Measurements from ENCODE around the gene CCDC7.
"Not testable (repeated sequence)": the region's sequence is repeated elsewhere in the genome, so short reads cannot be mapped to it uniquely, and the experiment has no call there.

CCDC7 gene

DNA sequence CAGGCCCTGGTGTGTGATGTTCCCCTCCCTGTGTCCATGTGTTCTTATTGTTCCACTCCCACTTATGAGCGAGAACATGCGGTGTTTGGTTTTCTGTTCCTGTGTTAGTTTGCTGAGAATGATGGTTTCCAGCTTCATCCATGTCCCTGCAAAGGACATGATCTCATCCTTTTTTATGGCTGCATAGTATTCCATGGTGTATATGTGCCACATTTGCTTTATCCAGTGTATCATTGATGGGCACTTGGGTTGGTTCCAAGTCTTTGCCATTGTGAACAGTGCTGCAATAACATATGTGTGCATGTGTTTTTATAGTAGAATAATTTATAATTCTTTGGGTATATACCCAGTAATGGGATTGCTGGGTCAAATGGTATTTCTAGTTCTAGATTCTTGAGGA is 48.6 kb downstream of the CCDC7 start:
- H4K91ac ChIP-seq (ENCODE audit: low read length); H3K18ac ChIP-seq (ENCODE audit: low read depth in 1 of 2, low read length in 2 of 2); DNase-seq; H3K27me3 ChIP-seq (ENCODE audit: control insufficient read depth in 1 of 2, insufficient read depth in 1 of 2, low read length in 2 of 2); H3K4me2 ChIP-seq (ENCODE audit: low read length, poor library complexity, severe bottlenecking); H3K27ac ChIP-seq (ENCODE audit: low read length, poor library complexity, severe bottlenecking); H2BK5ac ChIP-seq (ENCODE audit: low read depth, low read length, poor library complexity, severe bottlenecking); H4K8ac ChIP-seq (ENCODE audit: low read length); H2AK5ac ChIP-seq (ENCODE audit: low read length, severe bottlenecking); H3K9me3 ChIP-seq (ENCODE audit: control insufficient read depth, low read length); H3K4me3 ChIP-seq (ENCODE audit: insufficient read depth in 1 of 2, low read depth in 1 of 2, low read length in 2 of 2); H3K79me1 ChIP-seq (replicated peaks; ENCODE audit: low read length, poor library complexity, severe bottlenecking); H3K4ac ChIP-seq (ENCODE audit: low read depth in 1 of 2, low read length in 2 of 2); H3K9ac ChIP-seq (ENCODE audit: low read length); H3K14ac ChIP-seq (ENCODE audit: low read length in 2 of 2); H2BK120ac ChIP-seq (ENCODE audit: low read depth, low read length); H3K23ac ChIP-seq (ENCODE audit: low read length in 2 of 2); H3K36me3 ChIP-seq (ENCODE audit: control insufficient read depth in 1 of 2, insufficient read depth in 2 of 2, low read depth in 1 of 2, low read length in 2 of 2); H3K4me1 ChIP-seq (ENCODE audit: control insufficient read depth, insufficient read depth, low read depth, low read length); H2BK15ac ChIP-seq (ENCODE audit: low read depth, poor library complexity, severe bottlenecking); H2BK12ac ChIP-seq (ENCODE audit: low read length in 2 of 2); H2AFZ ChIP-seq (ENCODE audit: low read depth, low read length): not testable (repeated sequence)
- no CpG with 5 or more reads among the region's 2 CpGs for WGBS

GRCh38 chr10:32500136-32500535 is 54.2 kb downstream of the CCDC7 start:
- not testable (repeated sequence) for H2BK120ac ChIP-seq (ENCODE audit: low read depth, low read length); H2AK5ac ChIP-seq (ENCODE audit: low read length, severe bottlenecking); H3K9ac ChIP-seq (ENCODE audit: low read length); H3K23ac ChIP-seq (ENCODE audit: low read length in 2 of 2); H2BK12ac ChIP-seq (ENCODE audit: low read length in 2 of 2); DNase-seq; H2AFZ ChIP-seq (ENCODE audit: low read depth, low read length); H4K91ac ChIP-seq (ENCODE audit: low read length); H3K36me3 ChIP-seq (ENCODE audit: control insufficient read depth in 1 of 2, insufficient read depth in 2 of 2, low read depth in 1 of 2, low read length in 2 of 2); H3K27me3 ChIP-seq (ENCODE audit: control insufficient read depth in 1 of 2, insufficient read depth in 1 of 2, low read length in 2 of 2); H3K4me1 ChIP-seq (ENCODE audit: control insufficient read depth, insufficient read depth, low read depth, low read length); H3K18ac ChIP-seq (ENCODE audit: low read depth in 1 of 2, low read length in 2 of 2); H3K4ac ChIP-seq (ENCODE audit: low read depth in 1 of 2, low read length in 2 of 2); H3K79me1 ChIP-seq (replicated peaks; ENCODE audit: low read length, poor library complexity, severe bottlenecking); H4K8ac ChIP-seq (ENCODE audit: low read length); H3K14ac ChIP-seq (ENCODE audit: low read length in 2 of 2); H3K4me3 ChIP-seq (ENCODE audit: insufficient read depth in 1 of 2, low read depth in 1 of 2, low read length in 2 of 2); H3K27ac ChIP-seq (ENCODE audit: low read length, poor library complexity, severe bottlenecking); H2BK15ac ChIP-seq (ENCODE audit: low read depth, poor library complexity, severe bottlenecking); H3K9me3 ChIP-seq (ENCODE audit: control insufficient read depth, low read length); H2BK5ac ChIP-seq (ENCODE audit: low read depth, low read length, poor library complexity, severe bottlenecking); H3K4me2 ChIP-seq (ENCODE audit: low read length, poor library complexity, severe bottlenecking)
- WGBS: 95% methylated on average over 31 of the region's 31 CpGs

- Histone ChIP-seq H2AFZ (ENCODE audit: low read depth, low read length) (no peak overlapping the region), H2BK12ac (ENCODE audit: low read length in 2 of 2) (no peak overlapping the region)
- 80% methylated on average over 7 of the region's 7 CpGs for WGBS
Measured at GRCh38 chr10:32501906-32502305, 56.0 kb downstream of the CCDC7 start.

DNA sequence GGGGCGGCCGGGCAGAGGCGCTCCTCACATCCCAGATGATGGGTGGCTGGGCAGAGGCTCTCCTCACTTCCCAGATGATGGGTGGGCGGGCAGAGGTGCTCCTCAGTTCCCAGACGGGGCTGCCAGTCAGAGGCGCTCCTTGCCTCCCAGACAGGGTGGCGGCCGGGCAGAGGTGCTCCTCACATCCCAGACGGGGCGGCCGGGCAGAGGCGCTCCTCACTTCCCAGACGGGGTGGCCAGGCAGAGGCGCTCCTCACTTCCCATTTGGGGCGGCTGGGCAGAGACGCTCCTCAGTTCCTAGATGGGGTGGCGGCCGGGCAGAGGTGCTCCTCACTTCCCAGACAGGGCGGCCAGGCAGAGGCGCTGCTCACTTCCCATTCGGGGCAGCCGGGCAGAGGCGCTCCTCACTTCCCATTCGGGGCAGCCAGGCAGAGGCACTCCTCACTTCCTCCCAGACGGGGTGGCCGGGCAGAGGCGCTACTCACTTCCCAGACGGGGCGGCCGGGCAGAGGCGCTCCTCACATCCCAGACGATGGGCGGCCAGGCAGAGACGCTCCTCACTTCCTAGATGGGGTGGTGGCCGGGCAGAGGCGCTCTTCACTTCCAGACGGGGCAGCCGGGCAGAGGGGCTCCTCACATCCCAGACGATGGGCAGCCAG is 60.0 kb downstream of the CCDC7 start:
- H3K36me3 ChIP-seq (ENCODE audit: control insufficient read depth in 1 of 2, insufficient read depth in 2 of 2, low read depth in 1 of 2, low read length in 2 of 2): peaks cover 9 to 13% of the 10 kb centered on the region in 2 experiments
- H4K8ac ChIP-seq (ENCODE audit: low read length); H2BK5ac ChIP-seq (ENCODE audit: low read depth, low read length, poor library complexity, severe bottlenecking); DNase-seq; H3K4ac ChIP-seq (ENCODE audit: low read depth in 1 of 2, low read length in 2 of 2); H3K9me3 ChIP-seq (ENCODE audit: control insufficient read depth, low read length); H2AK5ac ChIP-seq (ENCODE audit: low read length, severe bottlenecking); H3K27ac ChIP-seq (ENCODE audit: low read length, poor library complexity, severe bottlenecking); H4K91ac ChIP-seq (ENCODE audit: low read length); H3K4me3 ChIP-seq (ENCODE audit: insufficient read depth in 1 of 2, low read depth in 1 of 2, low read length in 2 of 2); H3K23ac ChIP-seq (ENCODE audit: low read length in 2 of 2); H3K4me1 ChIP-seq (ENCODE audit: control insufficient read depth, insufficient read depth, low read depth, low read length); H2BK120ac ChIP-seq (ENCODE audit: low read depth, low read length); H3K18ac ChIP-seq (ENCODE audit: low read depth in 1 of 2, low read length in 2 of 2); H2BK15ac ChIP-seq (ENCODE audit: low read depth, poor library complexity, severe bottlenecking); H2BK12ac ChIP-seq (ENCODE audit: low read length in 2 of 2); H3K14ac ChIP-seq (ENCODE audit: low read length in 2 of 2); H3K9ac ChIP-seq (ENCODE audit: low read length); H3K27me3 ChIP-seq (ENCODE audit: control insufficient read depth in 1 of 2, insufficient read depth in 1 of 2, low read length in 2 of 2); H2AFZ ChIP-seq (ENCODE audit: low read depth, low read length); H3K4me2 ChIP-seq (ENCODE audit: low read length, poor library complexity, severe bottlenecking); H3K79me1 ChIP-seq (replicated peaks; ENCODE audit: low read length, poor library complexity, severe bottlenecking): not testable (repeated sequence)
- WGBS: 90% methylated on average over 38 of the region's 39 CpGs

More at GRCh38 chr10:32501906-32502305, 56.0 kb downstream of the CCDC7 start:
- Histone ChIP-seq H3K79me1 (replicated peaks; ENCODE audit: low read length, poor library complexity, severe bottlenecking) (no peaks in the 10 kb centered on the region), H3K4me2 (ENCODE audit: low read length, poor library complexity, severe bottlenecking) (no peak overlapping the region), H3K23ac (ENCODE audit: low read length in 2 of 2) (no peak overlapping the region), H2BK5ac (ENCODE audit: low read depth, low read length, poor library complexity, severe bottlenecking) (no peak overlapping the region), H3K9me3 (ENCODE audit: control insufficient read depth, low read length) (no peaks in the 10 kb centered on the region), H3K9ac (ENCODE audit: low read length) (no peak overlapping the region), H3K27ac (ENCODE audit: low read length, poor library complexity, severe bottlenecking) (no peak overlapping the region), H3K36me3 (ENCODE audit: control insufficient read depth in 1 of 2, insufficient read depth in 2 of 2, low read depth in 1 of 2, low read length in 2 of 2) (peaks cover 9 to 13% of the 10 kb centered on the region in 2 experiments), H3K14ac (ENCODE audit: low read length in 2 of 2) (no peak overlapping the region), H3K4me3 (ENCODE audit: insufficient read depth in 1 of 2, low read depth in 1 of 2, low read length in 2 of 2) (no peak overlapping the region), H4K91ac (ENCODE audit: low read length) (no peak overlapping the region), H2AK5ac (ENCODE audit: low read length, severe bottlenecking) (no peak overlapping the region), H3K4ac (ENCODE audit: low read depth in 1 of 2, low read length in 2 of 2) (no peak overlapping the region), H3K4me1 (ENCODE audit: control insufficient read depth, insufficient read depth, low read depth, low read length) (no peaks in the 10 kb centered on the region), H3K18ac (ENCODE audit: low read depth in 1 of 2, low read length in 2 of 2) (no peak overlapping the region), H3K27me3 (ENCODE audit: control insufficient read depth in 1 of 2, insufficient read depth in 1 of 2, low read length in 2 of 2) (no peaks in the 10 kb centered on the region), H2BK15ac (ENCODE audit: low read depth, poor library complexity, severe bottlenecking) (no peak overlapping the region), H4K8ac (ENCODE audit: low read length) (no peak overlapping the region), H2BK120ac (ENCODE audit: low read depth, low read length) (no peak overlapping the region)
- no peak for DNase-seq

All from mesenchymal stem cell (in vitro differentiated cells and primary cell).